CD4-positive, alpha-beta T cell treated with Interleukin-17A for 1 hour (primary cell): ENCODE measurements around the gene CLBA1.
"Not testable (repeated sequence)": the region's sequence is repeated elsewhere in the genome, so short reads cannot be mapped to it uniquely, and the experiment has no call there.

Experiments
- DNase-seq: peaks from one replicate; pipeline ENCODE4 v3.0.0-alpha.2; 2020

The CLBA1 gene

DNA sequence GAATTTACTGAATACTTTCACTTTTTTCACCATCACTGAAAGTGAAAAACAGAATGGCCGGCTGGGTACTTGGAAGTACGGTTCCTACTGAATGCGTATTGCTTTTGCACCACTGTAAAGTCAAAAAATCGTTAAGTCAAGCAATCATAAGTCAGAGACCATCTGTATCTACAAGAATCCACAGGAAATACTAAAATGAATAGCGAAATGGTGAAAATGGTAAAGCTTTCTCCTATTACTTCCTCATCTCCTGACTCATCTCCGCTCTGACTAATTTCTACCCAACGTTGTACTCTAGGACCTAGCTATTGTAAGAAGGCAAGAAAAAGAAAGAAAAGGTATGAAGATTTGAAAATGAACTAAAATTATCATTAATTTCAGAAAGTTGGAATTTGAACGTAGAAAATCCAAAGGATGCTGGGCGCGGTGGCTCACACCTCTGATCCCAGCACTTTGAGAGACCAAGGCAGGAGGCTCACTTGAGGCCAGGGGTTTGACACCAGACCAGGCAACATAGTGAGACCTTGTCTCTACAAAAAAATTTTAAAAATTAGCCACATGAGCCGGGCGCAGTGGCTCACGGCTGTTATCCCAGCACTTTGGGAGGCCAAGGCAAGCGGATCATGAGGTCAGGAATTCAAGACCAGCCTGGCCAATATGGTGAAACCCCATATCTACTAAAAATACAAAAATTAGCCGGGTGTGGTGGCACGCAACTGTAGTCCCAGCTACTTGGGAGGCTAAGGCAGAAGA, 40.6 kb downstream of the CLBA1 start:
- no peak for DNase-seq

DNA sequence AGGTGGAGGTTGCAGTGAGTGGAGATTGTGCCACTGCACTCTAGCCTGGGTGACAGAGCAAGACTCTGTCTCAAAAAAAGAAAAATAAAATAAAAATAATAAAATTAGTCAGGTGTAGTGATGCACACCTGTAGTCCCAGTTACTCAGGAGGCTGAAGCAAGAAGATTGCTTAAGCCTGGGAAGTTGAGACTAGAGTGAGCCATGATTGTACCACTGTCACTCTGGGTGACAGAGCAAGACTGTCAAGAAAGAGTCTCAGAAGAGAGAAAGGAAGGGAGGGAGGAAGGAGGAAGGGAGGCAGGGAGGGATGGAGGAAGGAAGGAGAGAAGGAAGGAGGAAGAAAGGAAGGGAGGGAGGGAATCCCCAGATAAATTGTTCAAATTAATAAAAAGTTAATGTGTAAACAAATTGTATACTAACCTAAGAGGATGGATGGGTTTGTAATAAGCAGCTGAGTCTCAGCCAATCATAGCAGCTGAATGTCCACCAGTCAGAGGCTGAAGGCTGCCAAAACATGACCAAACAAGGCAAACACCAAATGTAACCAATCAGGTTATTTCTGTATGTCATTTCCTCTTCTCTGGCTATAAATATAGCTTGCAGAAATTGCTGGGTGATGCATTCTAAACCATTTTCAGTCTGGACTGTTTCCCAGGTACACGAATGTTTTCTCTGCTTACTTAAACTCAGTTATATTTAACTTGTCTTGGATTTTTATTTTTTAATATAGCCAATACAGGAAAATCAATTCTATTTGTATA, 41.4 kb downstream of the CLBA1 start:
- no peak for DNase-seq

DNA sequence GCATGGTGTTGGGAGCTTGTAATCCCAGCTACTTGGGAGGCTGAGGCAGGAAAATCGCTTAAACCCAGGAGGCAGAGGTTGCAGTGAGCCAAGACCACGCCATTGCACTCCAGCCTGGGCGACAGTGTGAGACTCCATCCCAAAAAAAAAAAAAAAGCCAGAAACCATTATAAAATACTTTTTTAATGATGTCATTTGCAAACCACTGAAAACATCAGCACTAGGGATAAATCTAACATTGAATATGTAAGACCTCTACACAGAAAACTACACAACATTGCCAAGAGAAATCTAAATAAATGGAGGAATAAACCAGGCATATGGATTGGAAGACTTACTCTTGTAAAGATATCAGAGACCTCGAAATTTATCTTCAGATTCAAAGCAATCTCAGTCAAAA, 42.1 kb downstream of the CLBA1 start:
- not testable (repeated sequence) for DNase-seq

DNA sequence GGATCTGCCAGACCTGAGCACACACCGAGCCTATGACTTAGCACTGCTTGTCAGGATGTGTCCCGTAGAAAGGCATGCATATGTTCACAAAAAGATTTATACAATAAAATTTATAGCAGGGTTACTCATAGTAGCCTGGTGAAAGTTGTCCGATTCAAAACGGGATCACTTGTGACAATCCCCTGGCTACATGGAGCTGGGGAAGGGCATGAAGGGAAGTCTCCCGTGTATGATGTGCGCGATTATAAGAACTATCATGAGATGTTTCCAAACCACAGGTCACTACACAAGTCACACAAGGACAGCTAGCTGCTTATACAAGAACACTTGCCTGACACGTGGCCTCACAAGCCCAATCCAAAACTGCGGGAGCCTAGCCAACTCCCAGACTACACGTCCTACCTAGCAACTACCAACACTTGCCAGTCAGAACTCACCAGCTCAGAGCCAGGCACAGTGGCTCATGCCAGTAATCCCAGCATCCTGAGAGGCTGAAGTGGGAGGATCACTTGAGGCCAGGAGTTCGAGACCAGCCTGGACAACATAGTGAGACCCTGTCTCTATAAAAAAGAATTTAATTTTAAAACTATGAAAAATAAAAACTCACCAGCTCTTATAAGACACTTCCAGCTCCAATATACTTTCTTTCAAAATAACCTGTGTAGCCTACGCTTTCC, 42.8 kb downstream of the CLBA1 start:
- DNase-seq, result no peak

DNA sequence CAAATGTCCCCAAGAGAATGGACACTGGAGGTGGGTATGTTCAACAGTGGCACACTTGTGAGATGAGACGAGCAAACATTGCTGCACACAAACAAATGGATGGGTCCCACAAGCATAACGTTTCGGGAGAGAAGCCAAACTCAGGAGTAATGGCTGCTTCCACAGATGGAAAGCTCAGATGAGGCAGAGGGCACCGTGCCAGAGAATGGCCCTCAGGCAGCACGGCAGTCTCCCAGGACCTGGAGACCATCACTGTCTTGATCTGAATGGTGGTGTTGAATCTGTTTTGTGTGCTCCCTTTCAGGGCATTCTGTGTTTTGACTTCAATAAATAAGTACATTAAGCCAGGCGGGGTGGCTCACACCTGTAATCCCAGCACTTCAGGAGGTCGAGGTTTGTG, 43.8 kb downstream of the CLBA1 start:
- DNase-seq, result no peak

DNA sequence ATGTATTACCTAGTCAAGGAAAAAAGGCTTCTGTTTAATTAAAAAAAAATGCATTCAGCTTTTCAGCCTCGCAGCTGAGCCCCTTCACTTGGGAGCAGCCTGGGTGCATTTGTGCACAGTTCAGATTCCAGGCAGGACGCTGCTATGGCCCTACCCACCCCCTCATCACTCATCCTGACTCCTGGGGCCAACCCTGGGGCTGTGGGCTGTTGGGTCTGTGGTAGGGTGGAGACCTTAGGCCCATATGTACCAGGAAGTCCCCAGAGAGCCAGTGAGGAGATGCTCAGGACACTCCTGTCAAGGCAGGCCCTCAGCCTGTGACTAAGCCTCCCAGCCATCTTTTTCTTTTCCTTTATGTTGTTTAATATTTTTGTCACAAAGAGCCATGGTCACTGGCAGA, 44.6 kb downstream of the CLBA1 start:
- DNase-seq, result no peak

DNA sequence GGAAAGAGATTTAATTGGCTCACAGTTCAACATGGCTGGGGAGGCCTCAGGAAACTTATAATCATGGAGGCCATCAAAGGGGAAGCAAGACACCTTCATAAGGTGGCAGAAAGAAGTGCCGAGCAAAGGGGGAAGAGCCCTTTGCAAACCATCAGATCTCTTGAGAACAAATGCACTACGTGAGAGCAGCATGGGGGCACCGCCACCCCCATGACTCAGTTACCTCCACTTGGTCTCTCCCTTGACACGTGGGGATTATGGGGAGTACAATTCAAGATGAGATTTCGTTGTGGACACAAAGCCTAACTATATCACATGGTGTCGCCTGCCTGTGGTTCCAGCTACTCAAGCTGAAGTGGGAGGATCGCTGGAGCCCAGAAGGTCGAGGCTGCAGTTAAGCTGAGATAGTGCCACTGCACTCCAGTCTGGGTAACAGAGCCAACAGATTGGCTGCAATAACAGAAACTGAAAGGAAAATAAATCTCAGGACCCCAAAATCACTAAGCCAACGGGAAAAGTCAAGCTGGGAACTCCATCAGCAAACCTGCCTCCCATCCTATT, 45.3 kb downstream of the CLBA1 start:
- DNase-seq, result no peak

DNA sequence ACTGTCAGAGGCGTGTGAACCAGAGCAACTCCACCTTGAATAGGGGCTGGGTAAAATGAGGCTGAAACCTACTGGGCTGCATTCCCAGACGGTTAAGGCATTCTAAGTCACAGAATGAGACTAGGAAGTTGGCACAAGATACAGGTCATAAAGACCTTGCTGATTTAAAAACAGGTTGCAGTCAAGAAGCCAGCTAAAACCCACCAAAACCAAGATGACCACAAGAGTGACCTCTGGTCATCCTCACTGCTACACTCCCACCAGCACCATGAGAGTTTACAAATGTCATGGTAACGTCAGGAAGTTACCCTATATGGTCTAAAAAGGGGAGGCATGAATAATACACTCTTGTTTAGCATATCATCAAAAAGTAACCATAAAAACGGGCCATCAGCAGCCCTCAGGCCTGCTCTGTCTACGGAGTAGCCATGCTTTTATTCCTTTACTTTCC, 46.9 kb downstream of the CLBA1 start:
- DNase-seq, result not testable (repeated sequence)

DNA sequence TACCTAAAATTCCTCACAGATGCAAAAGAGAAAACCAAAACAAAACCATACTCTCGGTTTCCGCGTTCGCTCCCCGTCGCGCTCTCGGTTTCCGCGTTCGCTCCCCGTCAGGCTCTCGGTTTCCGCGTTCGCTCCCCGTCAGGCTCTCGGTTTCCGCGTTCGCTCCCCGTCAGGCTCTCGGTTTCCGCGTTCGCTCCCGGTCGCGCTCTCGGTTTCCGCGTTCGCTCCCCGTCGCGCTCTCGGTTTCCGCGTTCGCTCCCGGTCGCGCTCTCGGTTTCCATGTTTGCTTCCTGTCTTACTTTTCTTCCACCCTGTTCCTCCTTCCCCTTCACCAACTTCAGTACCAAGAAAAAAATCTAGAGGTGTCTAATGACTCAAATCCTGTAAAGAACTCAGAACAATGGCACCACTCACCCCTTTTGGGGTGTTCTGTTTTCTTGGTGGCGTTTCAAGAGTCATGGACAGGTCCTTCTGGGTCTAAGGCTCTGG, 47.9 kb downstream of the CLBA1 start:
- peak; percentile 37 for DNase-seq

DNA sequence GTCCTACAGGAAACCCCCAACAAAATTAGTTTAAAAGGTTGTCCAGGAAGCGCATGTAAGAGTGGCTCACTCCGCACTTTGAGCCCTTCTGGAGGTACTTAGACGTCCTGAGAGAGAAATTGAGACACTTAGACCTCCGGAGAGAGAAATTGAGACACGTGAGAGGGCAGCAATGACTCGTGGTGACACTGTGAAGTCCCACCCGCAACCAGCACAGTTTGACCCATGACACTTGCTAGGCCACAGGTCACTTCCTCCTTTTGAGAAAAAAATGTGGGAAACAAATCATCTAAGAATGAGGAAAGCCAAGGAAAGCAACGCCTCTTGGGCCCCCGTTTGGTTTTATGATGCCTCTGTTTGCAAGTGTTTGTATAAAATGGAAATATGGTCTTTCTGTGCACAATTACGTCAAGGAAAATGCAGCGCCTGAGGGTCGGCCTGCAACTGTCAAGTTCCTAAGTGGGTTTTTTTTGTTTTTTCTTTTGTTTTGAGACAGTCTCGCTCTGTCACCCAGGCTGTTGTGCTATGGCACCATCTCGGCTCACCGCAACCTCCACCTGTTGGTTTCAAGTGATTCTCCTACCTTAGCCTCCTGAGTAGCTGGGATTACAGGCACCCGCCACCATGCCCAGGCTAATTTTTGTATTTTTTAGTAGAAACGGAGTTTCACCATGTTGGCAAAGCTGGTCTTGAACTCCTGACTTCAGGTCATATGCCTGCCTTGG, 48.9 kb downstream of the CLBA1 start:
- no peak for DNase-seq

DNA sequence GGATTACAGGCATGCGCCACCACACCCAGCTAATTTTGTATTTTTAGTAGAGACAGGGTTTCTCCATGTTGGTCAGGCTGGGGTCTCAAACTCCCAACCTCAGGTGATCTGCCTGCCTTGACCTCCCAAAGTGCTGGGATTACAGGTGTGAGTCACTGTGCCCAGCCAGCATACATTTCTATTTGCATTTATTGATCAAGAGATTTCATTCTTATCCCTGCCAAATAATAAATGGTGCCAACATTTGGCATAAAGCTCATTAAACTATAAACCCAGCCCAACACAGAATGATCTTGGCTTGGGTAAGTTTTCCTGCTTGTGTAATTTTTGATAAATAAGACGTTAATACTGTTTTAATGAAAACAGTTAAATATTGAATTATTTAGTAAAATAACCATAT, 50.0 kb downstream of the CLBA1 start:
- not testable (repeated sequence) for DNase-seq

DNA sequence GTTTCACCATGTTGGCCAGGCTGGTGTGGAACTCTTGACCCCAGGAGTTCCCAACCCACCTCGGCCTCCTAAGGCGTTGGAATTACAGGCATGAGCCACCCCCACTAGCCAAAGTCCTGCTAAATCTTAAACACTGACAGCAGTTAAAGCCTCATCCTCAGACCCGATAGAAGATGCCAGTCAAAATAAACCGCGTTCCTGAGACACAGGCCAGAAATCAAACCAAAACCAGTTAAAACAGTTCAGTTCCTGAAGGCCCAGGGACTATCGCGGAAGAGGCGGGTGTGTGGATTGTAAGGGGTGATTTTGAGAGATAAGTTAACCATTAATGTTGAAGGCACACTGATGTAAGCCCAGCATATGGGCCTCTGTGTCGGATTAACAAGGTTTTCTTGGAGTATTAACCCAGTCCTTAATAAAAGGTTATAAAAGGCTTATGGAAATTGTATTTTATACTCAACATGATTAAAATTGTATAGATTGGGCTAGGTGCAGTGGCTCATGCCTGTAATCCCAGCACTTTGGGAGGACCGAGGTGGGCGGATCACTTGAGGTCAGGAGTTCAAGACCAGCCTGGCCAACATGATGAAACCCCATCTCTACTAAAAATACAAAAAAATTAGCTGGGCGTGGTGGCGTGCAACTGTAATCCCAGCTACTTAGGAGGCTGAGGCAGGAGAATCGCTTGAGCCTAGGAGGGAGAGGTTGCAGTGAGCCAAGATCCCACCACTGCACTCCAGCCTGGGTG, 54.0 kb downstream of the CLBA1 start:
- DNase-seq, result no peak

DNA sequence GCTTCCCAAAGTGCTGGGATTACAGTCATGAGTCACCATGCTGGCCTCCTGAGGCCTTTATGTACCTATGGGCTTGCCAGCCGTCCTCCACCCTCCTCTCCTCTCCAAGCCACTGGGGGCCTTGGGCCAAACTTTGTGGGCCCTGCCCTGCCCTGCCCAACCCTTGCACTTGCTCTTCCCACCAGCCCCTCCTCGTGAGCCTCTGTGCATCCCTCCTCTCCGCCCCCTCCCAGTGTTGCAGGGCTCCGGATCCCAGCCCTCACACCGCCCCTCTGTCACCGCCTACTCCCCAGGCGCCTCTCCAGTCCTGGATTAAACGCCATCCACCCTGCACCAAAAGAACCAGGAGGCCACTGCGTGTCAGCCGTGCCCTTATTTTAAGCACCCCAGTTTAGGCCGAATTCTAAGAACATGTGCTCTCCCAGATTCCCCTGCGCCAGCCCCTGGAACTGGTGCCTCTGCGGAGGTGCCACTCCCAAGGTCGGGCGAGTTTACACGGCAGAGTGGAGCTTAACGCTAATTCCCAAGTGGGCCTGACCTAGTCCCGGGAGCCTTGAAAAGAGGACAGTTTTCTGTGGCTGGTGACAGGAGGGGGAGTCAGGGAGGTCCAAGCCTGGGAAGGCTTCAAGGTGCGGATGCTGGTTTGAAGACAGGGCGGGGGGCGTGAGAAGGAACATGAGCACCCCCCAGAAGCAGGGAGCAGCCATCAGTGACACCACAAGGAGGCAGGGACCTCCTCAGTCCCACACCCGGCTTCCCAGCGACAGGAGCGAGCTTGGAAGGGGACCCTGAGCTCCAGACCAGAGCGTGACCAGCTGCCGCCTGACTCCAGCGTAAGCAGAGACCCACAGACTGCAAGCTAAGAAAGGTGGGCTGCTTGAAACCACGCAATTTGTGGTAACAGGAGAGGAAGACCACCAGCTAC, 56.5 kb downstream of the CLBA1 start:
- DNase-seq, result no peak

DNA sequence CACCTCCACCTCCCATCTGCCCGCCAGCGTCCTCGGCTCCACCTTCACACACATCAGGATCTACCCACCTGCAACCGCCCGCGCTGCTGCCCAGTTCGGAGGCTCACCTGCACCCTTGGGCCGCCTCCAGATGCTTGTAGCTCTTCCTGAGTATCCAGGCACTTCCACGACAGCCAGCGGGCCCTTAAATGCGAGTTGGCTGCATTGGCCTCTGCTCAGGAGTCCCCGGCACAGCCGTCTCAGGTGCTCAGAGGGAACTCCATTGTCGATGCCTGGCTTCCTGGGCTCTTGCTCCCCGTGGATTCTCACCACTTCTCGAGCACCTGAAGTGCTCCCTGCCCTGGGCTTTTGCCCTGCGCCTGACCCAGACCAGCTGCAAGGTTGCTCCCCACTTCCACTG, 57.2 kb downstream of the CLBA1 start:
- no peak for DNase-seq

DNA sequence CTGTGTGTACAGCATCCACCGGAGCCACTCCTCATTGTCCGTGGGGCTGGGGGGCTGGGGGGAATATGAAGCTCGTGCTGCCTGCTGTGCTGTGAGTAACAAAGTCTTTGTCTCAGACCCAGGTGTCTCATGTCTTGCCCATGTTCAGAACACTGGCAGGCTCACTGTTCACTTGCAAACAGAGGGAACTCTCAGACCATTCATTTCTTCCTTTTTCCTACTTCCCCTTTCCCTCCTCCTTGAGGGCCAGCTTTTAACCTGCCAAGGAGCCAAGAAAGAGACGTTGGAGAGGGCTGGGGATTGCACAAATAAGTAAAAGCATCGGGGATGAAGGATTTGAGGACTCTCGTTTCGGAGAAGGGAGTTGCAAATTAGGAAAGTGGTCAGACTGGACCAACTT, 58.1 kb downstream of the CLBA1 start:
- DNase-seq, result no peak
